ENCODE measurements around the gene ERICH2. TPM values are rescaled to one million over a fixed set of nuclear protein-coding genes. Genes with fewer than 3 reads are reported as not detected.

ERICH2 gene
- polyA plus RNA-seq, 4 donors, result 0.28 to 1.2 TPM; not detected in 2

DNA sequence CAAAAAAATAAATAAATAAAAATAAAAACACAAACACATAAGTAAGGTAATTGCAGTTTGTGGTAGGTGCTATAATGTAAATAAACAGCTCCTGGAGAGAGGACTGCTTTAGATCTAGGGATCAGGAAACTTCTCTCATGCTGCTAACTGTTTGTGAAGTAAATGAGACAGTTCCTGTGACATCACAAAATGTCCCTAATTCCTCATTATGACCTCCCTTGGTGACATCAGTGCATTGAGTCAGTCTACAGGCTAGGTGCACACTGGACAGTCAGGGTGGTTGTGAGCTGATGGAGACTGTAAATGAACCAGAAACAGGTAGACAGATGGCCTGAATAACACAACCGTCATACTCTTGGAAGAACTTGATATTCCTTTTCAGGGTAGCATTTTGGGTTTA is 13.4 kb downstream of the ERICH2 start:
- 97 to 100% (median 100%) methylated on average over 1 of the region's 1 CpG for WGBS, 3 donors
- FAIRE-seq, result no peak
- no peaks in the 10 kb centered on the region for H3K9me3 ChIP-seq (ENCODE audit: control insufficient read depth in 2 of 2, insufficient read depth in 1 of 2, low read depth in 1 of 2, low read length in 1 of 2)
- H3K27me3 ChIP-seq (ENCODE audit: control insufficient read depth in 3 of 3, insufficient read depth in 3 of 3, low read length in 3 of 3), result peaks cover 0 to 2% (median 0%) of the 10 kb centered on the region in 3 donors
- no peak for DNase-seq
- H3K4me1 ChIP-seq (ENCODE audit: control insufficient read depth in 3 of 3, insufficient read depth in 2 of 3, low read depth in 1 of 3, low read length in 2 of 3), result no peaks in the 10 kb centered on the region
- no peak overlapping the region for H3K27ac ChIP-seq (ENCODE audit: low read depth in 1 of 3, low read length in 2 of 3)
- no peaks in the 10 kb centered on the region for H3K36me3 ChIP-seq (ENCODE audit: control insufficient read depth in 3 of 3, insufficient read depth in 2 of 3, low read depth in 1 of 3, low read length in 3 of 3)
- no peak overlapping the region for H3K4me3 ChIP-seq (ENCODE audit: low read depth in 1 of 3, low read length in 3 of 3)

DNA sequence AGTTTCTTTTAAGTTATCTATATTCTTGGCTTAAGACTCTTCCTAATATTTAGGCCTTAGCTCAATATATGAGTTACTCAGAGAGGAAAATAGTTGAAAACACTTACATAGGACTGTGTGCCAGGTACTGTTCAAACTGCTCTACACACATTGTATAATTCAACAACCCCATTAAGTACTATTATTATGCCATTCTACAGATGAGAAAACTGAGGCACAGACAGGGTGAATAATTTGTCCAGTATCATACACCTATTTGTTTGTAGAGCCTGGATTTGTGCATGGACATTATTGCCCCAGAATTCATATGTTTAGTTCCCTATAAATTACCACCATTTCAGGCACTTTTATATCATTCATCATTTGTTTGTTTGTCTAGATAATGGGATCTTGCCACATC is 28.8 kb downstream of the ERICH2 start:
- H3K9me3 ChIP-seq (ENCODE audit: control insufficient read depth in 2 of 2, insufficient read depth in 1 of 2, low read depth in 1 of 2, low read length in 1 of 2), result no peaks in the 10 kb centered on the region
- H3K36me3 ChIP-seq (ENCODE audit: control insufficient read depth in 3 of 3, insufficient read depth in 2 of 3, low read depth in 1 of 3, low read length in 3 of 3), result no peaks in the 10 kb centered on the region
- DNase-seq (no peak), FAIRE-seq (no peak)
- H3K27me3 ChIP-seq (ENCODE audit: control insufficient read depth in 3 of 3, insufficient read depth in 3 of 3, low read length in 3 of 3), result peaks cover 0 to 14% (median 11%) of the 10 kb centered on the region in 3 donors
- no peak overlapping the region for H3K4me3 ChIP-seq (ENCODE audit: low read depth in 1 of 3, low read length in 3 of 3)
- no peak overlapping the region for H3K27ac ChIP-seq (ENCODE audit: low read depth in 1 of 3, low read length in 2 of 3)
- H3K4me1 ChIP-seq (ENCODE audit: control insufficient read depth in 3 of 3, insufficient read depth in 2 of 3, low read depth in 1 of 3, low read length in 2 of 3), result no peaks in the 10 kb centered on the region

DNA sequence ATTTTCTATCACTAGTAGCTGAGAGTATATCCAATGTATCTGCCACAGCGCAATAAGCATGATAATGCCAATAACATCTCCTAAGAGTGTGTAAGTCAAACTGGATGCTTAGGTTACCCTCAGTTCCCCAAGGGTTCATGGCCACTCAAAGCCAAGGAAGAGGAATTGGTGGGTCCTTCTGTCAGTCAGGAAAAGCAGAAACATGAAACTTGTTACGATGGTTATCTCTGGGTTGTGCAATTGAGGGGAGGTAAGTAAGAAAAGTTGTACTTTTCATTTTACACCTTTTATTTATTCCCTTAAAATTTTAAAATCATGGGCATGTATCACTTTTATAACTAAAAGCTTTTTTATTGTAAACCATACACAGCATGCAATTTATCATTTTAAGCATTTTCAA is 36.4 kb downstream of the ERICH2 start:
- FAIRE-seq, result no peak
- no peak overlapping the region for H3K4me3 ChIP-seq (ENCODE audit: low read depth in 1 of 3, low read length in 3 of 3)
- H3K27ac ChIP-seq (ENCODE audit: low read depth in 1 of 3, low read length in 2 of 3), result no peak overlapping the region
- H3K9me3 ChIP-seq (ENCODE audit: control insufficient read depth in 2 of 2, insufficient read depth in 1 of 2, low read depth in 1 of 2, low read length in 1 of 2), result no peaks in the 10 kb centered on the region
- 88 to 96% (median 92%) methylated on average over 2 of the region's 2 CpGs for WGBS, 3 donors
- peaks cover 0 to 12% (median 6%) of the 10 kb centered on the region in 3 donors for H3K27me3 ChIP-seq (ENCODE audit: control insufficient read depth in 3 of 3, insufficient read depth in 3 of 3, low read length in 3 of 3)
- DNase-seq, result no peak
- H3K36me3 ChIP-seq (ENCODE audit: control insufficient read depth in 3 of 3, insufficient read depth in 2 of 3, low read depth in 1 of 3, low read length in 3 of 3), result no peaks in the 10 kb centered on the region
- H3K4me1 ChIP-seq (ENCODE audit: control insufficient read depth in 3 of 3, insufficient read depth in 2 of 3, low read depth in 1 of 3, low read length in 2 of 3), result no peaks in the 10 kb centered on the region

DNA sequence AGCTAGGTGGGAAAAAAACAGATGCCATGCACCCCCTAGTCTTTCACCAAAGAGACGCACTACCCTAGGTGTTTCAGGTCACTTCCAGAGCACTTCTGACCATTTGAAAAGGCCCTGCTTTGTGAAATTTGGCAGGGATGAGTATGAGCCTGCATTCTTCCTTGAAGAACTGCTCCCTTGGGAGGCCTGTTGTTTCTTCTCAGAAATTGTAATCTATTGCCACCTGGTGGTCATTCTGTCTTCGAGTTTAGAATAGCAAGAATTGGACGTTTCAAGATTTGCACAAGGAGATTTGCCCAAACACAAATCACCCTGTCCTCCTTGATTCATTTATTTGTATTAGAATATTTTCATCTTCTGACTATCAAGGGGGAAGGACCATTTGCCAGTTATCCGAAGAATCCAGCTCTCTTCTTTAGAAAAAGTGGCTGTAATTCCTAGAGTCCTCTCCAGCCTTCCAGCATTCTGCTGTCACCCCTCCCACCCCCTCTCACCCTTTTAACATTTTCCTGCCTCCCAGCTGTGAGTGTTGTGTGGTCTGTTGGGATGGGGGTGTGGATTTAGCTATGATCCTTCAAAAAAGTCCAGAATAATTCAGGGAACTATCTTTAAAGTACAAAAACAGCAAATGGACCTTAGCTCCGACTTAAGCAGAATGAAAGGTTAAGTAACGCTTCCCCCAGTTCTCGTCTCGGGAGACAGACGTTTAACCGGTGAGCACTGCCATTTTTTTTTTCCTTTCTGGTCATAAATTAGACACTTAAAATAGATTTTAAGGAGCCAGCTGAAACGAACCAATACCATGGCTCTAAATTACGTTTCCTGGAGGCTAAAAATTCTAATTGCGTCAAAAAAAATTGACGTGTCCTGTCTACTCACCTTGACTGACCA is 42.8 kb downstream of the ERICH2 start:
- peak; percentile 80 to 81 for DNase-seq
- Histone ChIP-seq H3K27me3 (ENCODE audit: control insufficient read depth in 3 of 3, insufficient read depth in 3 of 3, low read length in 3 of 3) (peaks cover 16 to 54% (median 25%) of the 10 kb centered on the region in 3 donors), H3K27ac (ENCODE audit: low read depth in 1 of 3, low read length in 2 of 3) (no peak overlapping the region), H3K9me3 (ENCODE audit: control insufficient read depth in 2 of 2, insufficient read depth in 1 of 2, low read depth in 1 of 2, low read length in 1 of 2) (no peaks in the 10 kb centered on the region), H3K36me3 (ENCODE audit: control insufficient read depth in 3 of 3, insufficient read depth in 2 of 3, low read depth in 1 of 3, low read length in 3 of 3) (no peaks in the 10 kb centered on the region), H3K4me1 (ENCODE audit: control insufficient read depth in 3 of 3, insufficient read depth in 2 of 3, low read depth in 1 of 3, low read length in 2 of 3) (peaks cover 5 to 24% (median 7%) of the 10 kb centered on the region in 3 donors), H3K4me3 (ENCODE audit: low read depth in 1 of 3, low read length in 3 of 3) (no peak overlapping the region)
- 5% methylated on average over 14 of the region's 14 CpGs for WGBS, 3 donors
- FAIRE-seq, result no peak

DNA sequence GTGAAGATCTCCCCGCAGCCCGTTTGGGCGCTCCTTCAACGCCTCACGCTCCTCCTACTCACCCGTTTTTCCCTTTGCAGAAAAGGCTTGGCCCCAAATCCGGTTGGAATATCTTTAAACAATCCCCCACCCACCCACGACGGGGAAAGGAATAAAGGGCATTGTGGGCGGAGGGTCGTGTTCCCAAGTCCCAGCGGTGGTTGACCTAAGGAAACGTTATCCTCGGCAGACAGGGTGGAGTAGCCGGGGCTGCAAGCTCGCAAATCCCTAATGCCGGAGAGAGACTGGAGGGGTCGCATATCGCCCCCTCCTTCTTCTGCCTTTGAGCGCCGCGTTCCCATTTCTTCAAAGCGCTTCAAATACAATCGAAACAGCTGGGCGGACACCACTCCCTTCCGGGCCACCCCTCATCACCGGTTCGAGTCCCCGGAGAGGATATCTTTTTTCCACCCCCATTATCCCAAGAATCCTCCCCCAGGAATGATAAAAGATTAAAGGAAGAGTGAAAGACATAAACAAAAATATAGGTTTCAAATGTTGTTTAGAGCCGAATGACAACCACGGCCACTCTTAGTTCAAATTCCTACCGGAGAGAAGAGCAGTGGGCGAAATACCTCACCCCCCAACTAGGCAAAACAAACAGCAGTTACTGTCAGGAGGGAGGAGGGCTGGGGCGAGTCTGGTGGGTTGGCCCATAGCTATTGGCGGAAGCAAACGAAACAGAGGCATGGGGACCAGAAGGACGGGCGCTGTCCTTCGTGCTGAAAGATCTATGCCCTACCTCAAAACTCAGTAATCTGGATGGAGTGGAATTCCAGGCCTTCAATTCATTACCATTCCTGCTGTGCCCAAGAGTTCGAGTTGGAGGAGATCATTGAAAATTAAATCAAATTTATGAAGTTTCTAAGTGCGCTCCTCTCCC is 43.7 kb downstream of the ERICH2 start:
- Histone ChIP-seq H3K9me3 (ENCODE audit: control insufficient read depth in 2 of 2, insufficient read depth in 1 of 2, low read depth in 1 of 2, low read length in 1 of 2) (no peaks in the 10 kb centered on the region), H3K36me3 (ENCODE audit: control insufficient read depth in 3 of 3, insufficient read depth in 2 of 3, low read depth in 1 of 3, low read length in 3 of 3) (no peaks in the 10 kb centered on the region), H3K4me1 (ENCODE audit: control insufficient read depth in 3 of 3, insufficient read depth in 2 of 3, low read depth in 1 of 3, low read length in 2 of 3) (peaks cover 5 to 31% (median 7%) of the 10 kb centered on the region in 3 donors), H3K27me3 (ENCODE audit: control insufficient read depth in 3 of 3, insufficient read depth in 3 of 3, low read length in 3 of 3) (peaks cover 16 to 63% (median 32%) of the 10 kb centered on the region in 3 donors), H3K4me3 (ENCODE audit: low read depth in 1 of 3, low read length in 3 of 3) (no peak overlapping the region), H3K27ac (ENCODE audit: low read depth in 1 of 3, low read length in 2 of 3) (no peak overlapping the region)
- WGBS, 3 donors, result 5 to 10% (median 9%) methylated on average over 41 of the region's 41 CpGs
- DNase-seq (peak; percentile 15 to 76), FAIRE-seq (no peak)

DNA sequence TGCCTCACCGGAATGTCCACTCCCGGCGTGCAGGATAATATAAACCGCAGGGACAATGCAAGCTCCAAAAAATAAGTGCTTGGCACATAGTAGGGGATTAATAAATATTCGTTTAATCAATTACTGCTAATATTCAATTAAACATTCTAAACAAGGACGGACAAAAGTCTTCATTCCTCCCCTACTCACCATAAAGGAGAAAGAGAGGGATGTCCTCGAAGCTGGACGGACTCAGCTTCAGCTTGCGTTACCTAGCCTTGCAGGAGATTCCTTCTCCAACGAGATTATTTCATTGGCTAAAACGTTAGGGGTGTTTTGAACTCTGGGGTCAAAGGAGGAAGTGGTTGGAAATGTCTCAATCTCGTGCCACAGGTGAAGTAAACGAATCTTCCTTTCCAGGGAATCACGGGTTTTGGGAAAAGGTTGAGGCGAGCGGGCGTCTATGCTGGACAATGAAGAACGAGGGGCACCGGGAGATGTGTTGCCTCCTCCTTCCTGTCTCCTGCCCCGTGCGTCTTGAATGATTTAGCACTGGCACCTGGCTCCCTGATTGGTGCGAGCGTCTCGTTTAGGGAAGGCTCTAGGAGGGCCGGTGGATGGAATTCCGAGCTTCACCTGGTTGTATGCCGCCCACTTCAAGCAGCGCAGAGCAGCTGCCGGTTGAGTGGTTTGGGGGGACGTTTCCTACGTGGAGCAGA is 44.5 kb downstream of the ERICH2 start:
- peak in 1 of 2 donors; percentile 2 for DNase-seq
- WGBS, 3 donors, result 12 to 19% (median 18%) methylated on average over 31 of the region's 31 CpGs
- Histone ChIP-seq H3K9me3 (ENCODE audit: control insufficient read depth in 2 of 2, insufficient read depth in 1 of 2, low read depth in 1 of 2, low read length in 1 of 2) (no peaks in the 10 kb centered on the region), H3K27ac (ENCODE audit: low read depth in 1 of 3, low read length in 2 of 3) (no peak overlapping the region), H3K4me3 (ENCODE audit: low read depth in 1 of 3, low read length in 3 of 3) (no peak overlapping the region), H3K27me3 (ENCODE audit: control insufficient read depth in 3 of 3, insufficient read depth in 3 of 3, low read length in 3 of 3) (peaks cover 16 to 71% (median 37%) of the 10 kb centered on the region in 3 donors), H3K36me3 (ENCODE audit: control insufficient read depth in 3 of 3, insufficient read depth in 2 of 3, low read depth in 1 of 3, low read length in 3 of 3) (no peaks in the 10 kb centered on the region), H3K4me1 (ENCODE audit: control insufficient read depth in 3 of 3, insufficient read depth in 2 of 3, low read depth in 1 of 3, low read length in 2 of 3) (peaks cover 5 to 32% (median 7%) of the 10 kb centered on the region in 3 donors)
- no peak for FAIRE-seq

DNA sequence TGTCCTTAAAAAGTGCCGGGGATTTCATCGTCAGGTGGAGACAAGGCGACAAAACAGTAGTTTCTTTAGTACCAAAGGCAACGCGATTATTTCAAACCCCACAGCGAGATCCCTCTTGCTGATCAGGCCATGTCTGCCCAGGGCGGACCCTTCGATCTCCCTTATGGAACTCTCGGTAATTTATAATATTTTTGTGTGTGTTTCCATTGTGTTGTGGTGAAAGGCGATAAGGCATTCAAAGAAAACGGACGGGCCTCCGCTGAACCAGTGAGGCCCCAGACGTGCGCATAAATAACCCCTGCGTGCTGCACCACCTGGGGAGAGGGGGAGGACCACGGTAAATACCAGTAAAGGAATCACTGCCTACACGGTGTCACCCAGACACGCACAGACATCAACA is 45.1 kb downstream of the ERICH2 start:
- peaks cover 5 to 33% (median 9%) of the 10 kb centered on the region in 3 donors for H3K4me1 ChIP-seq (ENCODE audit: control insufficient read depth in 3 of 3, insufficient read depth in 2 of 3, low read depth in 1 of 3, low read length in 2 of 3)
- FAIRE-seq, result no peak
- WGBS, 3 donors, result 4 to 8% (median 6%) methylated on average over 19 of the region's 19 CpGs

More for the DNA sequence above, 45.1 kb downstream of the ERICH2 start:
- Histone ChIP-seq H3K4me3 (ENCODE audit: low read depth in 1 of 3, low read length in 3 of 3) (no peak overlapping the region), H3K27ac (ENCODE audit: low read depth in 1 of 3, low read length in 2 of 3) (no peak overlapping the region), H3K36me3 (ENCODE audit: control insufficient read depth in 3 of 3, insufficient read depth in 2 of 3, low read depth in 1 of 3, low read length in 3 of 3) (no peaks in the 10 kb centered on the region), H3K9me3 (ENCODE audit: control insufficient read depth in 2 of 2, insufficient read depth in 1 of 2, low read depth in 1 of 2, low read length in 1 of 2) (no peaks in the 10 kb centered on the region), H3K27me3 (ENCODE audit: control insufficient read depth in 3 of 3, insufficient read depth in 3 of 3, low read length in 3 of 3) (peaks cover 16 to 78% (median 42%) of the 10 kb centered on the region in 3 donors)
- DNase-seq, result no peak

All from small intestine (tissue), 7 donors.